Anterior cingulate cortex (tissue), 58 donors: ENCODE data around the gene BIRC7.

ENCODE experiments used
- DNase-seq, 58 donors: peaks; one replicate each; lab custom pipeline; 2025; lab: John Stamatoyannopoulos, UW

The BIRC7 gene

DNA sequence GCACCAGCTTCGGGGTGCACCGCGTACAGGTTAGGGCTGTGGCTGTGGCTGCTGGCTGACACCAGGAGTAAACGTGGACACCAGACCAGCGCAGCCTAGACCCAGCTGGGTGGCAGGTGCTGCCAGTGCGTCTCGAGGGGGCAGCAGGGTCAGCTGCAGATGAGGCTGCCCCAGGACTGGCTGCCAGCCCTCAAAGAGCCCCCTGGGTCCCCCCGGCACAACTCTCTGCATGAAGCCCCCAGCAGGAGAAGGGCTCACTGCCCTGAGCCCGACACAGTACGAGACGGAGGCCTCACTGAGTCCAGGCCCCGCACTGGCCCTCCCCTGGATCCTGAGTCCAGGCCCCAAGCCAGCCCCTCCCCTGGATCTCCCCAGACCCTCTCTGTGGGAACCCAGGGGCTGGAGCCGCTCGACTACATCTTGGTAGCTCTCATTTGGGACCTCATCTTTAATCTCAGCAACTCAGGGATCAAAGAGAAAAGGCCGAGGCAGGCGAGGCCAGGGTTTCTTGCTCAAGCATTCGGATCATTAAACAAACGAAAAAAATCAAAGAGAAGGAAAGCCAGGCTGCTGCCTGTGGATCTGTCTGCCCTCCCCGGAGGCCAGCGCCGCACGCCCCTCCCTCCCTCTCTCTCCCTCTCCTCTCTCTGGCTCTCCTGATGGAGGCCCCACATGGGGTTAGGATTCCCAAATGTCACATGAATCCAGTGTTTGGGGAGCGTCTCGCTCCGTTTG lies 25.5 kb downstream of the BIRC7 start:
- peak in 4 of 58 donors; percentile 15 to 59 (median 36) for DNase-seq

GRCh38 chr20:63261795-63262528 lies 26.3 kb downstream of the BIRC7 start:
- no peak for DNase-seq

- DNase-seq = no peak
Observed at GRCh38 chr20:63262836-63263235, 27.1 kb downstream of the BIRC7 start.

DNA sequence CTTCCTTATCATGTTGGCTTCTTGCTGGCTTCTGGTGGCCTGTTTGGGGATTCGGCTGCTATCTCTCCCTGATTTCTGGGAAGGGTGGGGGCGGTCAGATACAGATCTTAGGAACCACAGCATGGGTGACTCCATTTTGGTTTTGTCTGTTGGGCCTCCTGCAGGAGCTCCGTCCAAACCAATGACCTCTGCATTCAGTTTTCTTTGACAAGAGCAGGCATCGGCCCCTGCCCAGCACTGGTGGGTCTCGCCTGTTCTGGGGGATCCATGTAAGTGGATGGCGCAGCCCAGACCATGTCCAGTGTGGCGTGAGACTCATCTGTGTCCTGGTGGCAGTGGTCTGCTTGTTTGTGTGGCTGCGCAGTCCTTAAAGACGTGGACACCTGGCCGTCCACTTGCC lies 28.3 kb downstream of the BIRC7 start:
- DNase-seq = no peak

GRCh38 chr20:63264519-63264918 lies 28.8 kb downstream of the BIRC7 start:
- peak in 11 of 58 donors; percentile 8 to 39 (median 23) for DNase-seq

GRCh38 chr20:63265891-63266515 lies 30.3 kb downstream of the BIRC7 start:
- DNase-seq = no peak

- DNase-seq = no peak
Observed at GRCh38 chr20:63267691-63268090, 32.0 kb downstream of the BIRC7 start.

GRCh38 chr20:63268256-63268655 lies 32.6 kb downstream of the BIRC7 start:
- DNase-seq = no peak

GRCh38 chr20:63268671-63269439 lies 33.1 kb downstream of the BIRC7 start:
- peak in 1 of 58 donors; percentile 30 for DNase-seq

DNA sequence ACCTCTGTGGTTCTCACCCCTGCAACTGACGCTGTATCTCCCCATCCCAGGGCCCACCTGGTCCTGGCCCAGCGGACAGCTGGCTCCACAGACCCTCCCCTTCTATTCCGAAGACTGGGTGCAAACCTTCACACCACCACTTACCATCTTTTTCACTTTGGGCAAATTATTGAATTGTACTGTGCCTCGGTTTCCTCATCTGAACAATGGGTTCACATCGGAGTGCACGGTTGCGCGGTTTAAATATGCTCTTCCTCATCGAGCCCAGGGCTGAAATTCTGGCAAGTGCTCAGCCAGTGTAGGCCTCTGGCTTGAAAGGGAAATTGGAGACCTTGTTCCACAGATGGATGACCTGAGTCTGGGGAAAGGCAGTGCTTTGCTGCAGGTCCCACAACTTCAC lies 34.0 kb downstream of the BIRC7 start:
- no peak for DNase-seq

- no peak for DNase-seq
Observed at GRCh38 chr20:63270606-63271325, 35.1 kb downstream of the BIRC7 start.

DNA sequence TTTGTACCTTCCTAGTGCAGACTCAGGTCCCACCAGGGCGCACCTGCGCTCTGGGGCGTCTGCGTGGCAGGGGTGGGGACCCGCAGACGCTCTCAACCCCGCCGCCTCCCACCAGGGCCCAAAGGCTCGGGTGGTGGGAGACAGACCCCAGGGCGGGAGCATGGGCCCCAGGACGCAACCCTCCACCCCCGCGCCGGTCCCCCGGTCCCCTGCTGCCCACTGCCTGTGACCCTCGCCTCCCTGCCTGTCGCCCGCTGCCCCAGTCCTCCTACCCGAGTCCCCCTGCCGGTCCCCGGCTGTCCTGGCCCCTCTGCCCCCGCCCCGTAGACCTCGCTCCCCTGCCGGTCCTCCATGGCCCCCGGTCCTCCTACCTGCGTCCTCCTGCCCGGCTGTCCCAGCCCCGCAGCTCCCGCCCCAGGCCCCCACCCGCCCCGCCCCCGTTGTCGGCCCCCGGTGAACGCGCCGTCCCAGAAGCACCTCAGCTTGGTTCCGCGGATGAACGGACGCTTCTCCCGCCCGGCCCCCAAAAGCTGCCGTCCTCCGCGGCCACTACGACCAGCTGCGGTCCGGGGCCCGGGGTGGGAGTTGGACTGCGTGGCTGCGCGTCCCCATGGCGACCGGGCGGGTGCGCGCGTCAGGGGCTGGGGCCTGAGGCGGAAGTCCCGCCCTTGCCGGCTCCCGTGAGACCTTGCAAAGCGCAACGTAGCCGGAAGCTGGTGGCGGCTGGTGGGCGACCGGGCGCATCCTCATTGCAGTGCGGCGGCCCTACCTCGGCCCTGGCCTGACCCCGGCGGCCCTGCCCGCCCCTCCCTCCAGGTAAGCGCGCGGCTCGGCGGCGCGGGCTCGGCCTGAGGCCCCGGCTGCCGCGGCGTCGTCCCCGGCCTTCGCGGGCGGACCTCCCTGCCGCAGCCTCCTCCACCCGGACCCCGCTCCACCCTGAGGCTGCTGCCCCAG lies 36.7 kb downstream of the BIRC7 start, which contains the start of gene ARFGAP1:
Gene ARFGAP1 (plus strand): TSS at position 709 of the 954 bp plus-strand sequence. CDS start 2,768 bp downstream, outside the sequence.
- peak; percentile 31 to 94 (median 82) for DNase-seq

DNA sequence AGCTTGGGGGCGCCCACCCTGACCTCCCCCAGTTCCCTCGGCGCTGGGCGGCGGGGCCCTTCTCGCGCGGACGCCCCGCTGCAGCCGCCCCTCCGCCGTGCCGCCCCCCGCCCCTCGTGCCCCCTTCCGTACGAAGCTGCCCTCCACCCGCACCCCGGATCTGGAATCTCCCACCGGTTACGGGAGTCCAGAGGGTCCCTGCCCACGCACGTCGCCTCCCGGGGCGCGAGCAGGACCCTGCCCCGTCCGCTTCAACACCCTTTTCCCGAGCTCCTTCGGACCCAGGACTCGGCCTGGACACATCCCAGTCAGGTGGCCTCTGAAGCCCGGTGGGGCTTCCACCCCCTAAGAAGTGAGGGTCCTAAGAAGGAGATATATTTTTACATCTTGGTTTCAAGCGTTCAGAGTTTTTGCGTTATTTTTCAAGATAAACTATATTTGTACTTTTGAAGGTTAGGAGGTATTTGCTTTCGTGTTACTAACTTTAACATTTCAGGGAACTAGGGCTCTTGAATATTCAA lies 37.4 kb downstream of the BIRC7 start:
- DNase-seq = no peak

GRCh38 chr20:63273635-63274380 lies 38.1 kb downstream of the BIRC7 start:
- no peak for DNase-seq

GRCh38 chr20:63274381-63275228 lies 38.9 kb downstream of the BIRC7 start:
- peak in 1 of 58 donors; percentile 11 for DNase-seq

- DNase-seq = no peak
Observed at GRCh38 chr20:63275825-63276224, 40.1 kb downstream of the BIRC7 start.

GRCh38 chr20:63276956-63277355 lies 41.3 kb downstream of the BIRC7 start:
- no peak for DNase-seq
